K562 (cell line): ENCODE measurements around the gene LRRC37B. TPM values are rescaled to one million over a fixed set of nuclear protein-coding genes. Genes with fewer than 3 reads are reported as not detected.

Source experiments
- ERF ChIP-seq: fragments of 450-650 bp; formaldehyde crosslinking; IDR thresholded peaks from 2 replicates; pipeline ENCODE4 v1.4.0; 2020; ENCODE audit warnings: mild to moderate bottlenecking, mixed read lengths
- EZH2 ChIP-seq: IDR thresholded peaks from 2 replicates; pipeline ENCODE4 v1.6.1; 2012; ENCODE audit warnings: low read depth, mild to moderate bottlenecking, inconsistent platforms, low read length, borderline replicate concordance
- KLF16 ChIP-seq: IDR thresholded peaks from 2 replicates; pipeline ENCODE4 v1.6.1; 2016; ENCODE audit warnings: antibody characterized with exemption
- MCM2 ChIP-seq: fragments of 450-650 bp; IDR thresholded peaks from 2 replicates; pipeline ENCODE4 v1.6.1; 2017; ENCODE audit warnings: low read depth, mild to moderate bottlenecking
- NEUROD1 ChIP-seq: fragments of 150-350 bp; IDR thresholded peaks from 2 replicates; pipeline ENCODE4 v1.6.1; 2014; ENCODE audit warnings: borderline replicate concordance, low read length, low read depth; ENCODE audit not compliant: partially characterized antibody
- NFIC ChIP-seq: fragments of 450-650 bp; IDR thresholded peaks from 2 replicates; pipeline ENCODE4 v1.6.1; 2017; ENCODE audit warnings: mild to moderate bottlenecking, inconsistent platforms
- SIRT6 ChIP-seq: IDR thresholded peaks from one replicate; pipeline ENCODE4 v1.6.1; 2012; ENCODE audit warnings: low read depth, mild to moderate bottlenecking, control low read depth, inconsistent platforms, low read length, moderate library complexity
- SMARCA4 ChIP-seq: fragments of 450-650 bp; IDR thresholded peaks from 2 replicates; pipeline ENCODE4 v1.6.1; 2016
- SMARCC2 ChIP-seq: fragments of 450-650 bp; IDR thresholded peaks from 2 replicates; pipeline ENCODE4 v1.6.1; 2017; ENCODE audit warnings: antibody characterized with exemption, moderate library complexity, mild to moderate bottlenecking, low read depth
- STAG1 ChIP-seq: sonication (generic); formaldehyde crosslinking; IDR thresholded peaks from 2 replicates; pipeline ENCODE4 v1.5.0; 2020; ENCODE audit warnings: missing genetic modification reagents, borderline replicate concordance
- ZBTB8A ChIP-seq: fragments of 450-650 bp; IDR thresholded peaks from 2 replicates; pipeline ENCODE4 v1.6.1; 2018; ENCODE audit warnings: mild to moderate bottlenecking, moderate library complexity; ENCODE audit not compliant: partially characterized antibody
- polyA plus RNA-seq, 8 experiments: library from polyadenylated mRNA; depleted of rRNA in 4 of 8; stranded (reverse) in 5 of 8; unstranded in 3 of 8; fragments of >200 nt; fragmentation: Nextera tagmentation in 2 of 8; fragmentation: Illumina TruSeq in 1 of 8; extraction: Ambion mirVana in 2 of 8; extraction: Trizol in 1 of 8; gene quantifications; 2 replicates each; pipeline versions ENCODE4 v1.2.1 to v1.2.3, GENCODE V29; 2011 to 2014; ENCODE audit warnings: inconsistent platforms in 1 of 8, missing spikeins in 1 of 8
- total RNA-seq, 7 experiments: library from RNA; depleted of rRNA in 6 of 7; stranded (reverse); fragments of >200 nt in 6 of 7; fragmentation: Illumina TruSeq in 2 of 7; extraction: Trizol in 2 of 7; gene quantifications; 2 replicates each; pipeline versions ENCODE4 v1.2.1 to v1.2.3, GENCODE V29; 2011 to 2021; ENCODE audit warnings: low replicate concordance in 1 of 7
- TF ChIP-seq, protein P1 (sequence below): sonication (generic); formaldehyde crosslinking; IDR thresholded peaks from 2 replicates; pipeline ENCODE4 v1.8.0; 2022; ENCODE audit warnings: missing genetic modification reagents, mild to moderate bottlenecking, borderline replicate concordance
- TF ChIP-seq, protein P2 (sequence below): IDR thresholded peaks from 2 replicates; pipeline ENCODE4 v1.6.1; 2012; ENCODE audit warnings: low read depth, low read length, improper control_type of control experiment, borderline replicate concordance
- TF ChIP-seq, protein P3 (sequence below), 2 experiments: fragments of 450-650 bp; IDR thresholded peaks; 2 replicates each; pipeline ENCODE4 v1.6.1; 2016; ENCODE audit warnings: mild to moderate bottlenecking in 2 of 2, borderline replicate concordance in 1 of 2, low read depth in 1 of 2, moderate library complexity in 1 of 2
- TF ChIP-seq, protein P4 (sequence below): fragments of 450-650 bp; IDR thresholded peaks from one replicate; pipeline ENCODE4 v1.6.1; 2018; ENCODE audit warnings: mild to moderate bottlenecking, moderate library complexity; ENCODE audit not compliant: partially characterized antibody

LRRC37B gene
- total and polyA plus RNA-seq, 9 of the 15 experiments (the other 6 are each of a cell fraction or from before 2014, with no cell fraction given) = 2.7 to 19.8 (median 12.4) TPM

GRCh38 chr17:32006957-32007462, at the start of gene LRRC37B (continued):
- TF ChIP-seq, protein P1, sequence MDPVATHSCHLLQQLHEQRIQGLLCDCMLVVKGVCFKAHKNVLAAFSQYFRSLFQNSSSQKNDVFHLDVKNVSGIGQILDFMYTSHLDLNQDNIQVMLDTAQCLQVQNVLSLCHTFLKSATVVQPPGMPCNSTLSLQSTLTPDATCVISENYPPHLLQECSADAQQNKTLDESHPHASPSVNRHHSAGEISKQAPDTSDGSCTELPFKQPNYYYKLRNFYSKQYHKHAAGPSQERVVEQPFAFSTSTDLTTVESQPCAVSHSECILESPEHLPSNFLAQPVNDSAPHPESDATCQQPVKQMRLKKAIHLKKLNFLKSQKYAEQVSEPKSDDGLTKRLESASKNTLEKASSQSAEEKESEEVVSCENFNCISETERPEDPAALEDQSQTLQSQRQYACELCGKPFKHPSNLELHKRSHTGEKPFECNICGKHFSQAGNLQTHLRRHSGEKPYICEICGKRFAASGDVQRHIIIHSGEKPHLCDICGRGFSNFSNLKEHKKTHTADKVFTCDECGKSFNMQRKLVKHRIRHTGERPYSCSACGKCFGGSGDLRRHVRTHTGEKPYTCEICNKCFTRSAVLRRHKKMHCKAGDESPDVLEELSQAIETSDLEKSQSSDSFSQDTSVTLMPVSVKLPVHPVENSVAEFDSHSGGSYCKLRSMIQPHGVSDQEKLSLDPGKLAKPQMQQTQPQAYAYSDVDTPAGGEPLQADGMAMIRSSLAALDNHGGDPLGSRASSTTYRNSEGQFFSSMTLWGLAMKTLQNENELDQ (CRISPR knock-in tag) = no peak
- TF ChIP-seq, protein P2, sequence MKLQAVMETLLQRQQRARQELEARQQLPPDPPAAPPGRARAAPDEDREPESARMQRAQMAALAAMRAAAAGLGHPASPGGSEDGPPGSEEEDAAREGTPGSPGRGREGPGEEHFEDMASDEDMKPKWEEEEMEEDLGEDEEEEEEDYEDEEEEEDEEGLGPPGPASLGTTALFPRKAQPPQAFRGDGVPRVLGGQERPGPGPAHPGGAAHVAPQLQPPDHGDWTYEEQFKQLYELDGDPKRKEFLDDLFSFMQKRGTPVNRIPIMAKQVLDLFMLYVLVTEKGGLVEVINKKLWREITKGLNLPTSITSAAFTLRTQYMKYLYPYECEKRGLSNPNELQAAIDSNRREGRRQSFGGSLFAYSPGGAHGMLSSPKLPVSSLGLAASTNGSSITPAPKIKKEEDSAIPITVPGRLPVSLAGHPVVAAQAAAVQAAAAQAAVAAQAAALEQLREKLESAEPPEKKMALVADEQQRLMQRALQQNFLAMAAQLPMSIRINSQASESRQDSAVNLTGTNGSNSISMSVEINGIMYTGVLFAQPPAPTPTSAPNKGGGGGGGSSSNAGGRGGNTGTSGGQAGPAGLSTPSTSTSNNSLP = no peak
- peak; percentile 49; the same call in 1 of the 2 replicates for TF ChIP-seq KLF16
- TF ChIP-seq, protein P3, sequence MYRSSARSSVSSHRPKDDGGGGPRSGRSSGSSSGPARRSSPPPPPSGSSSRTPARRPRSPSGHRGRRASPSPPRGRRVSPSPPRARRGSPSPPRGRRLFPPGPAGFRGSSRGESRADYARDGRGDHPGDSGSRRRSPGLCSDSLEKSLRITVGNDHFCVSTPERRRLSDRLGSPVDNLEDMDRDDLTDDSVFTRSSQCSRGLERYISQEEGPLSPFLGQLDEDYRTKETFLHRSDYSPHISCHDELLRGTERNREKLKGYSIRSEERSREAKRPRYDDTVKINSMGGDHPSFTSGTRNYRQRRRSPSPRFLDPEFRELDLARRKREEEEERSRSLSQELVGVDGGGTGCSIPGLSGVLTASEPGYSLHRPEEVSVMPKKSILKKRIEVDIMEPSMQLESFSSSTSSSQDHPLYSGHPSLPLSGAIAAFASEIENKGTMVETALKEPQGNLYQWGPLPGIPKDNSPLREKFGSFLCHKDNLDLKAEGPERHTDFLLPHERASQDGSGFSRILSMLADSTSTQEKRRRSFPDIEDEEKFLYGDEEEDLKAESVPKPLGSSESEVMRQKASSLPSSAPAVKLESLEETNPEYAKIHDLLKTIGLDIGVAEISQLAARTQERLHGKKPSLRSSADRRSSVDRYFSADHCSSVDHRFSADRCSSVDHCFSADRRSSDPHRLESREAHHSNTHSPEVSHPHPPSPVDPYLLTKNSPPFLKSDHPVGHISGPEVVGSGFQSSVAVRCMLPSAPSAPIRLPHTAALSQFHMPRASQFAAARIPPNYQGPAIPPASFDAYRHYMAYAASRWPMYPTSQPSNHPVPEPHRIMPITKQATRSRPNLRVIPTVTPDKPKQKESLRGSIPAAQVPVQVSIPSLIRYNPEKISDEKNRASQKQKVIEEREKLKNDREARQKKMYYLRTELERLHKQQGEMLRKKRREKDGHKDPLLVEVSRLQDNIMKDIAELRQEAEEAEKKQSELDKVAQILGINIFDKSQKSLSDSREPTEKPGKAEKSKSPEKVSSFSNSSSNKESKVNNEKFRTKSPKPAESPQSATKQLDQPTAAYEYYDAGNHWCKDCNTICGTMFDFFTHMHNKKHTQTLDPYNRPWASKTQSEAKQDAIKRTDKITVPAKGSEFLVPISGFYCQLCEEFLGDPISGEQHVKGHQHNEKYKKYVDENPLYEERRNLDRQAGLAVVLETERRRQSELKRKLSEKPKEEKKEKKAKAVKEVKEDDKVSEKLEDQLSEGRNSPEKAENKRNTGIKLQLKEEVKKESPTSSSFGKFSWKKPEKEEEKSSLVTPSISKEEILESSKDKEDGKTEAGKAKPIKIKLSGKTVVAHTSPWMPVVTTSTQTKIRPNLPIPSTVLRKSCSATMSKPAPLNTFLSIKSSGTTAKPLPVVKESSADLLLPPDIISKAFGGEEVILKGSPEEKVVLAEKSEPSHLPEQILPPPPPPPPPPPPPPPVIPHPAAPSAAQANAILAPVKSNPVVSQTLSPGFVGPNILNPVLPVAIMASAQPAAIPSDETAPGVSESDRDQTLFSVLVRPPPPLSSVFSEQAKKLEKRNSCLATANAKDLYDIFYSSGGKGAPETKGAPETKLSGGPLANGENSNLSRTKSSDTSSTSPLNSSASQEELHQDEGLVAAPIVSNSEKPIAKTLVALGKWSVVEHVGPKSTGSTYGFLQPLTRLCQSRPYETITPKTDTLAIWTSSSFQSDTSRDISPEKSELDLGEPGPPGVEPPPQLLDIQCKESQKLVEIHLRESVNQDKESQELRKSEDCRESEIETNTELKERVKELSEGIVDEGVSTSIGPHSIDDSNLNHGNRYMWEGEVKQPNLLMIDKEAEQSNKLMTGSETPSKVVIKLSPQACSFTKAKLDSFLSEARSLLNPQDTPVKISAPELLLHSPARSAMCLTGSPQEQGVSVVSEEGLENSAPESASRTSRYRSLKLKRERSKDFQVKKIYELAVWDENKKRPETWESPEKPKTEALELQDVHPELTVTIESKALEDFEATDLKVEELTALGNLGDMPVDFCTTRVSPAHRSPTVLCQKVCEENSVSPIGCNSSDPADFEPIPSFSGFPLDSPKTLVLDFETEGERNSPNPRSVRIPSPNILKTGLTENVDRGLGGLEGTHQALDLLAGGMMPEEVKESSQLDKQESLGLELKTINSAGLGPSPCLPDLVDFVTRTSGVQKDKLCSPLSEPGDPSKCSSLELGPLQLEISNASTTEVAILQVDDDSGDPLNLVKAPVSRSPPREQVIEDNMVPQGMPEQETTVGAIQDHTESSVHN (IDR thresholded peaks at IDR 0.05; ENCODE audit: borderline replicate concordance in 1 of 2, low read depth in 1 of 2) = no peak
- TF ChIP-seq STAG1 = no peak
- TF ChIP-seq SIRT6 = no peak
- TF ChIP-seq NFIC = 0 out of 2 replicates have a peak, but pooled peaks have one; percentile 4
- no peak for TF ChIP-seq SMARCA4
- no peak for TF ChIP-seq NEUROD1
- TF ChIP-seq SMARCC2 = no peak
- no peak for TF ChIP-seq MCM2
- TF ChIP-seq, protein P4, sequence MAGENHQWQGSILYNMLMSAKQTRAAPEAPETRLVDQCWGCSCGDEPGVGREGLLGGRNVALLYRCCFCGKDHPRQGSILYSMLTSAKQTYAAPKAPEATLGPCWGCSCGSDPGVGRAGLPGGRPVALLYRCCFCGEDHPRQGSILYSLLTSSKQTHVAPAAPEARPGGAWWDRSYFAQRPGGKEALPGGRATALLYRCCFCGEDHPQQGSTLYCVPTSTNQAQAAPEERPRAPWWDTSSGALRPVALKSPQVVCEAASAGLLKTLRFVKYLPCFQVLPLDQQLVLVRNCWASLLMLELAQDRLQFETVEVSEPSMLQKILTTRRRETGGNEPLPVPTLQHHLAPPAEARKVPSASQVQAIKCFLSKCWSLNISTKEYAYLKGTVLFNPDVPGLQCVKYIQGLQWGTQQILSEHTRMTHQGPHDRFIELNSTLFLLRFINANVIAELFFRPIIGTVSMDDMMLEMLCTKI = no peak
- TF ChIP-seq ERF = no peak
- TF ChIP-seq ZBTB8A = no peak
- TF ChIP-seq EZH2 = no peak
